ENCODE results near the gene DDX54.

DNA sequence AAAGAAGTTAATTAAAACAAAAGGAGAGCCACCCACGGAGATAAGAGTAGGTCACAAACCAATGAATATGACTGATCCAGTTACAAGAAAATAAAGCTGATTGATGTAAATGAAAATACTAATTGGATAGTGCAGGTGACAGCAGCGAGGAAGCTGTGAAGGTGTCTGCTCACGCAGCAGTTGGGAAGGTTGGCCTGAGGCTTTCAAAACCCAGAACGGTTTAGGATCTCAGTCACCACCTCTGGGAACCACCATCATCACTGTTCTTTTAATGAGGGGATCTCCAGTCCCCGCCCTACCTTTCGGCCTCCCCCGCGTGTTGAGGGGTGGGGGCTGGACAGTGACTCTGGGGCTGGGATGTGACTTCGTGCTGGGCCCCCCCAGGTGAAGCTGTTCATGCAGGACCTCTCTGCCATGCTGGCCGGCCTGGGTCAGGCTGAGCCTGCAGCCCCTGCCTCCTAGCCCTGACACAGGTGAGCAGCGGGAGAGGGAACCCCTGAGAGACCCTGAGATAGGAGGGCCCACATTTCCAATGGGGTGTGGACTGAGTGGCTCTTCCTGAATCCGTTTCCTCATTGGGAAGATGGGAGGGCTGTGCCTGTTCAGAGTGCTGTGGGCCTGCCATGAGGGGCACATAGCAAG lies 27.9 kb downstream of the DDX54 start:
- no peak for TF ChIP-seq POLR2A (IDR thresholded peaks at IDR 0.05)
- TF ChIP-seq POLR2AphosphoS5 (IDR thresholded peaks at IDR 0.05): no peak
- TF ChIP-seq, protein P1, sequence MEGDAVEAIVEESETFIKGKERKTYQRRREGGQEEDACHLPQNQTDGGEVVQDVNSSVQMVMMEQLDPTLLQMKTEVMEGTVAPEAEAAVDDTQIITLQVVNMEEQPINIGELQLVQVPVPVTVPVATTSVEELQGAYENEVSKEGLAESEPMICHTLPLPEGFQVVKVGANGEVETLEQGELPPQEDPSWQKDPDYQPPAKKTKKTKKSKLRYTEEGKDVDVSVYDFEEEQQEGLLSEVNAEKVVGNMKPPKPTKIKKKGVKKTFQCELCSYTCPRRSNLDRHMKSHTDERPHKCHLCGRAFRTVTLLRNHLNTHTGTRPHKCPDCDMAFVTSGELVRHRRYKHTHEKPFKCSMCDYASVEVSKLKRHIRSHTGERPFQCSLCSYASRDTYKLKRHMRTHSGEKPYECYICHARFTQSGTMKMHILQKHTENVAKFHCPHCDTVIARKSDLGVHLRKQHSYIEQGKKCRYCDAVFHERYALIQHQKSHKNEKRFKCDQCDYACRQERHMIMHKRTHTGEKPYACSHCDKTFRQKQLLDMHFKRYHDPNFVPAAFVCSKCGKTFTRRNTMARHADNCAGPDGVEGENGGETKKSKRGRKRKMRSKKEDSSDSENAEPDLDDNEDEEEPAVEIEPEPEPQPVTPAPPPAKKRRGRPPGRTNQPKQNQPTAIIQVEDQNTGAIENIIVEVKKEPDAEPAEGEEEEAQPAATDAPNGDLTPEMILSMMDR (IDR thresholded peaks at IDR 0.05): no peak
- TF ChIP-seq EP300 (IDR thresholded peaks at IDR 0.05): no peak

Data from suprapubic skin (tissue), 4 donors.